A549 (cell line): ENCODE results near the gene VWF.

Experiments used
- CBX2 ChIP-seq: fragments of 200-600 bp; sonication (generic); IDR thresholded peaks from 2 replicates; pipeline ENCODE4 v1.6.1; 2016; ENCODE audit warnings: low read depth, mild to moderate bottlenecking, borderline replicate concordance
- CEBPB ChIP-seq, 2 experiments: fragments of >200 bp in 1 of 2; sonication (Bioruptor Twin) in 1 of 2; formaldehyde crosslinking in 1 of 2; IDR thresholded peaks; 2 replicates each; pipeline ENCODE4 v1.6.1; 2012 to 2016
- KDM1A ChIP-seq: fragments of 200-600 bp; sonication (generic); IDR thresholded peaks from 2 replicates; pipeline ENCODE4 v1.6.1; 2016; ENCODE audit warnings: low read depth, mild to moderate bottlenecking
- POLR2A ChIP-seq: IDR thresholded peaks from 2 replicates; pipeline ENCODE4 v1.6.1; 2012; ENCODE audit warnings: mild to moderate bottlenecking, low read length
- REST ChIP-seq: fragments of 200-600 bp; sonication (generic); IDR thresholded peaks from 2 replicates; pipeline ENCODE4 v1.6.1; 2016; ENCODE audit warnings: antibody characterized with exemption, mild to moderate bottlenecking, moderate library complexity
- SMC3 ChIP-seq: fragments of >200 bp; sonication (Bioruptor Twin); formaldehyde crosslinking; IDR thresholded peaks from 3 replicates; pipeline ENCODE4 v1.6.1; 2018; ENCODE audit warnings: inconsistent platforms
- TF ChIP-seq, protein P1 (sequence below): fragments of >200 bp; sonication (Bioruptor Twin); formaldehyde crosslinking; IDR thresholded peaks from 3 replicates; pipeline ENCODE4 v1.5.1; 2016
- TF ChIP-seq, protein P2 (sequence below): fragments of 150-350 bp; IDR thresholded peaks from 2 replicates; pipeline ENCODE4 v1.6.1; 2014; ENCODE audit warnings: low read depth, mild to moderate bottlenecking, low read length

DNA sequence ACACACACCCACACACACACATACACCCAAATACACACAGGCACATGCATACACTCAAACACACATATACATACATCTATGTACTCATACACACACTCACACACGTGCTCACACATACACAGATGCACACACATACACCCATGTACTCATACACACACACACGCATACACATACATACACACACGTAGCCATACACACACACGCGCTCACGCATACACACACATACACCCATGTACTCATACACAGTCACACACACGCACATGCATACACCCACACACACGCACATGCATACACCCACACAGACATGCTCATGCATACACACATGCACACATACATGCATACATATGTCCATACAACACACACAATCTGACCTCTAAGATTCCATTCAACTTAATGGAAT lies 91.7 kb downstream of the VWF start:
- TF ChIP-seq, protein P1, sequence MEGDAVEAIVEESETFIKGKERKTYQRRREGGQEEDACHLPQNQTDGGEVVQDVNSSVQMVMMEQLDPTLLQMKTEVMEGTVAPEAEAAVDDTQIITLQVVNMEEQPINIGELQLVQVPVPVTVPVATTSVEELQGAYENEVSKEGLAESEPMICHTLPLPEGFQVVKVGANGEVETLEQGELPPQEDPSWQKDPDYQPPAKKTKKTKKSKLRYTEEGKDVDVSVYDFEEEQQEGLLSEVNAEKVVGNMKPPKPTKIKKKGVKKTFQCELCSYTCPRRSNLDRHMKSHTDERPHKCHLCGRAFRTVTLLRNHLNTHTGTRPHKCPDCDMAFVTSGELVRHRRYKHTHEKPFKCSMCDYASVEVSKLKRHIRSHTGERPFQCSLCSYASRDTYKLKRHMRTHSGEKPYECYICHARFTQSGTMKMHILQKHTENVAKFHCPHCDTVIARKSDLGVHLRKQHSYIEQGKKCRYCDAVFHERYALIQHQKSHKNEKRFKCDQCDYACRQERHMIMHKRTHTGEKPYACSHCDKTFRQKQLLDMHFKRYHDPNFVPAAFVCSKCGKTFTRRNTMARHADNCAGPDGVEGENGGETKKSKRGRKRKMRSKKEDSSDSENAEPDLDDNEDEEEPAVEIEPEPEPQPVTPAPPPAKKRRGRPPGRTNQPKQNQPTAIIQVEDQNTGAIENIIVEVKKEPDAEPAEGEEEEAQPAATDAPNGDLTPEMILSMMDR: no peak
- TF ChIP-seq, protein P2, sequence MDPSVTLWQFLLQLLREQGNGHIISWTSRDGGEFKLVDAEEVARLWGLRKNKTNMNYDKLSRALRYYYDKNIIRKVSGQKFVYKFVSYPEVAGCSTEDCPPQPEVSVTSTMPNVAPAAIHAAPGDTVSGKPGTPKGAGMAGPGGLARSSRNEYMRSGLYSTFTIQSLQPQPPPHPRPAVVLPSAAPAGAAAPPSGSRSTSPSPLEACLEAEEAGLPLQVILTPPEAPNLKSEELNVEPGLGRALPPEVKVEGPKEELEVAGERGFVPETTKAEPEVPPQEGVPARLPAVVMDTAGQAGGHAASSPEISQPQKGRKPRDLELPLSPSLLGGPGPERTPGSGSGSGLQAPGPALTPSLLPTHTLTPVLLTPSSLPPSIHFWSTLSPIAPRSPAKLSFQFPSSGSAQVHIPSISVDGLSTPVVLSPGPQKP: no peak
- TF ChIP-seq POLR2A (no peak), KDM1A (no peak), CBX2 (no peak), REST (no peak), SMC3 (no peak), CEBPB (IDR thresholded peaks at IDR 0.05) (no peak)
